ENCODE data around the gene PEX11B.
A peak's percentile ranks its signal among the peaks of the same experiment; 100 is the strongest.

Gene PEX11B

DNA sequence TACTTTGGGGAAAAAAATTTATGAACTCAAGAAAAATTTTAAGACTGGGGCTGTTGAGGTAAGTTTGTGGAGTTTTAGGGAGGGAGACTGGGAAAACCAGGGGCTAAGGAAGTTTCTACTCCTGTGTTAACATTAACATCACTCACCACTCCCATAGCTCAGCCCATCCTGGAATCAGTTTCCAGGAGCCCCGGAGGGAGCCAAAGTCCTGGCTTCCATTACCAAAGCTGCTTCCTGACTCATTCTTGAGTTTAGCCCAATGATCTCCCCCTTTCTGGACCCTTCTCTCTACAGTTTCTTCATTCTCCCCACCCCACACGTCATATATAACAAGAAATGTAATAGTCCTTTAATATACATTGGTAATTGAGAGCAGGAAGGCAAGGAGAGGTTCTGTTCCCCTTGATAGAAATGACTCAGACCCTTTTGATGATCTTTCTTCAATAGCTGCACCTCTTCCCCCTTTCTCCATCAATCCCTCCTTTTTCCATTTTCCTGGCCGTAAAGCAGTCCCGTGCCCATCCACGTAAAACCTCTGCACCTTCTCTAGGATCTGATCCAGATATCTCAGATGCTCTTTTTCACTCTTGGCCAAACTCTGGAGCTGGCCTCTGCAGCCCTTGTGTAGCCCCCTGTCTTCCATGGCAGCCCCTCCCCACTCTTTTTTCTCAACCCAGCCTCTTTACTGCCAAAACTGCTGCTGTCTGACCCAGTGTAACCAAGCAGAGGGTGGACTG lies 55.1 kb downstream of the PEX11B start:
- H3K4me1 ChIP-seq: peaks cover 0 to 6% (median 4%) of the 10 kb centered on the region in 4 donors
- peak in 1 of 2 donors; percentile 29 for DNase-seq

More for the DNA sequence above, 55.1 kb downstream of the PEX11B start:
- TF ChIP-seq, protein P1, sequence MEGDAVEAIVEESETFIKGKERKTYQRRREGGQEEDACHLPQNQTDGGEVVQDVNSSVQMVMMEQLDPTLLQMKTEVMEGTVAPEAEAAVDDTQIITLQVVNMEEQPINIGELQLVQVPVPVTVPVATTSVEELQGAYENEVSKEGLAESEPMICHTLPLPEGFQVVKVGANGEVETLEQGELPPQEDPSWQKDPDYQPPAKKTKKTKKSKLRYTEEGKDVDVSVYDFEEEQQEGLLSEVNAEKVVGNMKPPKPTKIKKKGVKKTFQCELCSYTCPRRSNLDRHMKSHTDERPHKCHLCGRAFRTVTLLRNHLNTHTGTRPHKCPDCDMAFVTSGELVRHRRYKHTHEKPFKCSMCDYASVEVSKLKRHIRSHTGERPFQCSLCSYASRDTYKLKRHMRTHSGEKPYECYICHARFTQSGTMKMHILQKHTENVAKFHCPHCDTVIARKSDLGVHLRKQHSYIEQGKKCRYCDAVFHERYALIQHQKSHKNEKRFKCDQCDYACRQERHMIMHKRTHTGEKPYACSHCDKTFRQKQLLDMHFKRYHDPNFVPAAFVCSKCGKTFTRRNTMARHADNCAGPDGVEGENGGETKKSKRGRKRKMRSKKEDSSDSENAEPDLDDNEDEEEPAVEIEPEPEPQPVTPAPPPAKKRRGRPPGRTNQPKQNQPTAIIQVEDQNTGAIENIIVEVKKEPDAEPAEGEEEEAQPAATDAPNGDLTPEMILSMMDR (IDR thresholded peaks at IDR 0.05): no peak
- Histone ChIP-seq H3K27ac (no peak overlapping the region), H3K36me3 (peaks cover 0 to 32% (median 6%) of the 10 kb centered on the region in 3 donors), H3K9me3 (no peaks in the 10 kb centered on the region), H3K27me3 (no peaks in the 10 kb centered on the region), H3K4me3 (no peak overlapping the region)
- intact Hi-C loops (cut with DNase I; ENCODE audit: low total_unique reads): no loop called here
